Fibroblast of lung (primary cell): Measurements from ENCODE around the gene ZNF445. TPM values are rescaled to one million over a fixed set of nuclear protein-coding genes. Genes with fewer than 3 reads are reported as not detected.

Source experiments
- DNase-seq, 2 donors: peaks; one replicate each; pipeline versions ENCODE4 v3.0.0 to v3.0.0-alpha.2; 2010; ENCODE audit warnings: low read depth in 2 of 2
- H2AFZ ChIP-seq: 2 replicates; pipeline ENCODE4 v1.5.1; 2012; ENCODE audit warnings: low read length, control low read depth, inconsistent platforms
- H3K27ac ChIP-seq: 2 replicates; pipeline ENCODE4 v1.5.1; 2011; ENCODE audit warnings: low read length, control low read depth; ENCODE audit not compliant: insufficient read depth
- H3K27me3 ChIP-seq: 2 replicates; pipeline ENCODE4 v1.5.1; 2011; ENCODE audit warnings: mild to moderate bottlenecking, low read length; ENCODE audit not compliant: control insufficient read depth, insufficient read depth
- H3K36me3 ChIP-seq: 2 replicates; pipeline ENCODE4 v1.5.1; 2011; ENCODE audit warnings: low read length; ENCODE audit not compliant: control insufficient read depth, insufficient read depth
- H3K4me1 ChIP-seq: 2 replicates; pipeline ENCODE4 v1.5.1; 2011; ENCODE audit warnings: low read length; ENCODE audit not compliant: control insufficient read depth, insufficient read depth; ENCODE audit errors: extremely low read depth
- H3K4me2 ChIP-seq: 2 replicates; pipeline ENCODE4 v1.5.1; 2011; ENCODE audit warnings: low read length, control low read depth; ENCODE audit not compliant: insufficient read depth; ENCODE audit errors: extremely low read depth
- H3K4me3 ChIP-seq, 4 experiments: fragments of 200-600 bp in 1 of 4; sonication (generic) in 1 of 4; replicated peaks in 1 of 4; 2 replicates each; pipeline ENCODE4 v1.5.1; 2011 to 2016; ENCODE audit warnings: low read length in 4 of 4, low read depth in 3 of 4, mild to moderate bottlenecking in 3 of 4, control low read depth in 2 of 4, inconsistent platforms in 1 of 4, mixed read lengths in 1 of 4; ENCODE audit not compliant: insufficient read depth in 1 of 4; ENCODE audit errors: control extremely low read depth in 1 of 4
- H3K79me2 ChIP-seq: 2 replicates; pipeline ENCODE4 v1.5.1; 2012; ENCODE audit warnings: mild to moderate bottlenecking, low read length, inconsistent platforms; ENCODE audit not compliant: control insufficient read depth, insufficient read depth
- H3K9ac ChIP-seq: 2 replicates; pipeline ENCODE4 v1.5.1; 2011; ENCODE audit warnings: mild to moderate bottlenecking, low read length, control low read depth; ENCODE audit not compliant: insufficient read depth
- H3K9me3 ChIP-seq: 2 replicates; pipeline ENCODE4 v1.5.1; 2012; ENCODE audit warnings: low read depth, low read length; ENCODE audit not compliant: control insufficient read depth, insufficient read depth
- H4K20me1 ChIP-seq: 2 replicates; pipeline ENCODE4 v1.5.1; 2011; ENCODE audit warnings: low read length; ENCODE audit not compliant: control insufficient read depth, insufficient read depth; ENCODE audit errors: extremely low read depth
- CTCF ChIP-seq, 2 donors: IDR thresholded peaks in 1 of 2; conservative IDR thresholded peaks in 1 of 2; 1 replicate in 1 of 2; 2 replicates in 1 of 2; pipeline ENCODE4 v1.5.1; 2011 to 2012; ENCODE audit warnings: low read length in 2 of 2, control low read depth in 1 of 2, inconsistent platforms in 1 of 2, low read depth in 1 of 2, mild to moderate bottlenecking in 1 of 2
- EZH2 ChIP-seq: IDR thresholded peaks from 2 replicates; pipeline ENCODE4 v1.5.1; 2012; ENCODE audit warnings: low read length, control low read depth, mild to moderate bottlenecking; ENCODE audit errors: missing control alignments
- polyA plus RNA-seq, 2 donors: library from polyadenylated mRNA; depleted of rRNA in 1 of 2; stranded (reverse) in 1 of 2; unstranded in 1 of 2; fragments of >200 nt; gene quantifications; 2 replicates each; pipeline ENCODE4 v1.2.1, GENCODE V29; 2011 to 2012; ENCODE audit warnings: missing spikeins in 1 of 2
- total RNA-seq: library from RNA; depleted of rRNA; stranded (reverse); fragments of >200 nt; gene quantifications from 2 replicates; pipeline ENCODE4 v1.2.1, GENCODE V29; 2014

ZNF445 gene
- total and polyA plus RNA-seq, 2 donors (not counting 1 experiment from before 2014, with no cell fraction given): 4.5 to 9.1 TPM

GRCh38 chr3:44509393-44509921, 32.0 kb upstream of the ZNF445 start:
- H3K9ac ChIP-seq: no peak overlapping the region
- H3K4me1 ChIP-seq: no peaks in the 10 kb centered on the region
- H3K79me2 ChIP-seq: peaks cover 15% of the 10 kb centered on the region
- TF ChIP-seq EZH2: no peak
- TF ChIP-seq CTCF (conservative IDR thresholded peaks at IDR 0.05 in 1 of 2, IDR thresholded peaks at IDR 0.05 in 1 of 2; ENCODE audit: low read depth in 1 of 2, low read length in 2 of 2): no peak
- peak in 1 of 2 donors; percentile 3 for DNase-seq
- no peak overlapping the region for H2AFZ ChIP-seq
- peak overlapping the region; percentile 83 for H3K4me2 ChIP-seq
- H3K9me3 ChIP-seq: no peaks in the 10 kb centered on the region
- no peaks in the 10 kb centered on the region for H3K36me3 ChIP-seq
- H3K27me3 ChIP-seq: no peaks in the 10 kb centered on the region
- no peak overlapping the region for H3K27ac ChIP-seq
- H4K20me1 ChIP-seq: no peaks in the 10 kb centered on the region
- H3K4me3 ChIP-seq: peak overlapping the region; percentile 60 to 99 (median 70)

GRCh38 chr3:44506961-44507360, 29.5 kb upstream of the ZNF445 start:
- no peak overlapping the region for H3K9ac ChIP-seq
- H3K4me3 ChIP-seq: no peak overlapping the region
- no peak overlapping the region for H2AFZ ChIP-seq
- H3K79me2 ChIP-seq: peaks cover 15% of the 10 kb centered on the region
- no peaks in the 10 kb centered on the region for H3K9me3 ChIP-seq
- H3K36me3 ChIP-seq: no peaks in the 10 kb centered on the region
- no peaks in the 10 kb centered on the region for H3K4me1 ChIP-seq
- no peaks in the 10 kb centered on the region for H3K27me3 ChIP-seq
- no peak for DNase-seq
- H3K4me2 ChIP-seq: no peak overlapping the region
- no peak overlapping the region for H3K27ac ChIP-seq
- no peak for TF ChIP-seq EZH2
- TF ChIP-seq CTCF (conservative IDR thresholded peaks at IDR 0.05 in 1 of 2, IDR thresholded peaks at IDR 0.05 in 1 of 2; ENCODE audit: low read depth in 1 of 2, low read length in 2 of 2): no peak
- no peaks in the 10 kb centered on the region for H4K20me1 ChIP-seq

- no peaks in the 10 kb centered on the region for H3K36me3 ChIP-seq
- H3K9ac ChIP-seq: no peak overlapping the region
- H3K9me3 ChIP-seq: no peaks in the 10 kb centered on the region
- H3K4me2 ChIP-seq: no peak overlapping the region
- H3K27ac ChIP-seq: no peak overlapping the region
- no peaks in the 10 kb centered on the region for H3K27me3 ChIP-seq
- H4K20me1 ChIP-seq: no peaks in the 10 kb centered on the region
- no peak overlapping the region for H3K4me3 ChIP-seq
- H2AFZ ChIP-seq: no peak overlapping the region
- H3K4me1 ChIP-seq: no peaks in the 10 kb centered on the region
- TF ChIP-seq EZH2: no peak
- no peak for TF ChIP-seq CTCF (conservative IDR thresholded peaks at IDR 0.05 in 1 of 2, IDR thresholded peaks at IDR 0.05 in 1 of 2; ENCODE audit: low read depth in 1 of 2, low read length in 2 of 2)
- DNase-seq: no peak
- H3K79me2 ChIP-seq: peaks cover 15% of the 10 kb centered on the region
Measured at GRCh38 chr3:44506556-44506955, 29.1 kb upstream of the ZNF445 start.
